Liver (tissue), 9 donors: ENCODE data around the gene CEP350. TPM values are rescaled to one million over a fixed set of nuclear protein-coding genes. Genes with fewer than 3 reads are reported as not detected.
A peak's percentile ranks its signal among the peaks of the same experiment; 100 is the strongest.

ENCODE experiments used
- DNase-seq: peaks from one replicate; pipeline ENCODE4 v3.0.0-alpha.2; 2017; ENCODE audit warnings: low spot score
- H3K27ac ChIP-seq, 2 donors: one replicate each; pipeline ENCODE4 v1.7.0; 2013; ENCODE audit warnings: inconsistent platforms in 2 of 2, low read length in 2 of 2, control low read depth in 1 of 2, low read depth in 1 of 2, mild to moderate bottlenecking in 1 of 2
- H3K27me3 ChIP-seq, 4 donors: one replicate each; pipeline versions ENCODE4 v1.6.1 to v1.7.0; 2013; ENCODE audit warnings: low read length in 3 of 4, inconsistent platforms in 1 of 4, mild to moderate bottlenecking in 1 of 4, moderate library complexity in 1 of 4; ENCODE audit not compliant: control insufficient read depth in 4 of 4, insufficient read depth in 4 of 4
- H3K36me3 ChIP-seq, 4 donors: one replicate each; pipeline versions ENCODE4 v1.6.1 to v1.7.0; 2013; ENCODE audit warnings: low read length in 3 of 4, mild to moderate bottlenecking in 3 of 4, low read depth in 1 of 4, moderate library complexity in 1 of 4; ENCODE audit not compliant: control insufficient read depth in 4 of 4, insufficient read depth in 3 of 4
- H3K4me1 ChIP-seq, 4 donors: one replicate each; pipeline versions ENCODE4 v1.6.1 to v1.7.0; 2013; ENCODE audit warnings: low read length in 3 of 4, mild to moderate bottlenecking in 3 of 4, moderate library complexity in 1 of 4; ENCODE audit not compliant: control insufficient read depth in 4 of 4, insufficient read depth in 4 of 4
- H3K4me3 ChIP-seq, 3 donors: one replicate each; pipeline versions ENCODE4 v1.6.1 to v1.7.0; 2013; ENCODE audit warnings: low read length in 3 of 3, control low read depth in 1 of 3, low read depth in 1 of 3, mild to moderate bottlenecking in 1 of 3
- H3K9ac ChIP-seq, 2 donors: one replicate each; pipeline ENCODE4 v1.7.0; 2013; ENCODE audit warnings: low read length in 2 of 2, mild to moderate bottlenecking in 2 of 2, moderate library complexity in 2 of 2, control low read depth in 1 of 2, low read depth in 1 of 2
- H3K9me3 ChIP-seq, 4 donors: one replicate each; pipeline versions ENCODE4 v1.6.1 to v1.7.0; 2013; ENCODE audit warnings: low read length in 3 of 4; ENCODE audit not compliant: control insufficient read depth in 4 of 4
- CTCF ChIP-seq: fragments of 150-350 bp; IDR thresholded peaks from 2 replicates; pipeline ENCODE4 v1.5.1; 2017; ENCODE audit warnings: improper control_type of control experiment, low read depth, low read length; ENCODE audit not compliant: missing input control
- EGR1 ChIP-seq, 2 donors: IDR thresholded peaks; 2 replicates each; pipeline ENCODE4 v1.6.1; 2016 to 2018; ENCODE audit warnings: antibody characterized with exemption in 2 of 2, low read depth in 2 of 2
- FOXA1 ChIP-seq: IDR thresholded peaks from 2 replicates; pipeline ENCODE4 v1.6.1; 2016; ENCODE audit warnings: antibody characterized with exemption
- FOXA2 ChIP-seq: IDR thresholded peaks from 2 replicates; pipeline ENCODE4 v1.6.1; 2016; ENCODE audit warnings: antibody characterized with exemption
- GABPA ChIP-seq, 2 donors: IDR thresholded peaks in 1 of 2; conservative IDR thresholded peaks in 1 of 2; 2 replicates each; pipeline ENCODE4 v1.6.1; 2016; ENCODE audit warnings: antibody characterized with exemption in 2 of 2, mild to moderate bottlenecking in 1 of 2, moderate library complexity in 1 of 2
- HNF4A ChIP-seq, 2 donors: conservative IDR thresholded peaks; 2 replicates each; pipeline ENCODE4 v1.6.1; 2016; ENCODE audit warnings: antibody characterized with exemption in 2 of 2, mild to moderate bottlenecking in 2 of 2
- HNF4G ChIP-seq: IDR thresholded peaks from 2 replicates; pipeline ENCODE4 v1.6.1; 2016; ENCODE audit warnings: antibody characterized with exemption
- JUND ChIP-seq, 2 donors: IDR thresholded peaks; 2 replicates each; pipeline ENCODE4 v1.6.1; 2016; ENCODE audit warnings: antibody characterized with exemption in 2 of 2
- NR2F2 ChIP-seq: IDR thresholded peaks from 2 replicates; pipeline ENCODE4 v1.6.1; 2016; ENCODE audit warnings: antibody characterized with exemption
- RAD21 ChIP-seq, 2 donors: IDR thresholded peaks; 2 replicates each; pipeline ENCODE4 v1.6.1; 2016; ENCODE audit warnings: antibody characterized with exemption in 2 of 2, mild to moderate bottlenecking in 2 of 2
- RXRA ChIP-seq, 2 donors: IDR thresholded peaks; 2 replicates each; pipeline ENCODE4 v1.6.1; 2017 to 2018; ENCODE audit warnings: antibody characterized with exemption in 2 of 2, mild to moderate bottlenecking in 1 of 2
- SP1 ChIP-seq: IDR thresholded peaks from 2 replicates; pipeline ENCODE4 v1.6.1; 2018; ENCODE audit warnings: antibody characterized with exemption, mild to moderate bottlenecking
- TAF1 ChIP-seq: conservative IDR thresholded peaks from 2 replicates; pipeline ENCODE4 v1.6.1; 2016; ENCODE audit warnings: antibody characterized with exemption, mild to moderate bottlenecking
- YY1 ChIP-seq: IDR thresholded peaks from 2 replicates; pipeline ENCODE4 v1.6.1; 2016; ENCODE audit warnings: antibody characterized with exemption, mild to moderate bottlenecking
- WGBS: extraction: QIAGEN DNeasy Blood & Tissue Kit; methylation state at CpG from one replicate; pipeline ENCODE4 v1.1.7; 2013; 5-methylcytosine and 5-hydroxymethylcytosine counted together
- polyA plus RNA-seq, 2 donors: library from polyadenylated mRNA; stranded (reverse) in 1 of 2; unstranded in 1 of 2; fragments of 200-250 nt in 1 of 2; fragments of >200 nt in 1 of 2; fragmentation: Nextera tagmentation in 1 of 2; extraction: Ambion mirVana in 1 of 2; gene quantifications; one replicate each; pipeline versions ENCODE4 v1.2.1 to v1.2.3, GENCODE V29; 2013 to 2015
- total RNA-seq, 2 donors: library from RNA; depleted of rRNA; stranded (reverse); fragments of >200 nt; gene quantifications; one replicate each; pipeline ENCODE4 v1.2.3, GENCODE V29; 2014
- TF ChIP-seq, protein P1 (sequence below): IDR thresholded peaks from 2 replicates; pipeline ENCODE4 v1.6.1; 2016; ENCODE audit warnings: antibody characterized with exemption
- TF ChIP-seq, protein P2 (sequence below): IDR thresholded peaks from 2 replicates; pipeline ENCODE4 v1.6.1; 2016; ENCODE audit warnings: antibody characterized with exemption
- TF ChIP-seq, protein P3 (sequence below): IDR thresholded peaks from 2 replicates; pipeline ENCODE4 v1.6.1; 2016; ENCODE audit warnings: antibody characterized with exemption
- donor health status: healthy.
- donor health status: healthy.
- donor health status: healthy.
- donor health status: healthy.
- donor health status: healthy.

Gene CEP350
- total and polyA plus RNA-seq, 4 donors, result 4.5 to 49.0 (median 18.9) TPM

DNA sequence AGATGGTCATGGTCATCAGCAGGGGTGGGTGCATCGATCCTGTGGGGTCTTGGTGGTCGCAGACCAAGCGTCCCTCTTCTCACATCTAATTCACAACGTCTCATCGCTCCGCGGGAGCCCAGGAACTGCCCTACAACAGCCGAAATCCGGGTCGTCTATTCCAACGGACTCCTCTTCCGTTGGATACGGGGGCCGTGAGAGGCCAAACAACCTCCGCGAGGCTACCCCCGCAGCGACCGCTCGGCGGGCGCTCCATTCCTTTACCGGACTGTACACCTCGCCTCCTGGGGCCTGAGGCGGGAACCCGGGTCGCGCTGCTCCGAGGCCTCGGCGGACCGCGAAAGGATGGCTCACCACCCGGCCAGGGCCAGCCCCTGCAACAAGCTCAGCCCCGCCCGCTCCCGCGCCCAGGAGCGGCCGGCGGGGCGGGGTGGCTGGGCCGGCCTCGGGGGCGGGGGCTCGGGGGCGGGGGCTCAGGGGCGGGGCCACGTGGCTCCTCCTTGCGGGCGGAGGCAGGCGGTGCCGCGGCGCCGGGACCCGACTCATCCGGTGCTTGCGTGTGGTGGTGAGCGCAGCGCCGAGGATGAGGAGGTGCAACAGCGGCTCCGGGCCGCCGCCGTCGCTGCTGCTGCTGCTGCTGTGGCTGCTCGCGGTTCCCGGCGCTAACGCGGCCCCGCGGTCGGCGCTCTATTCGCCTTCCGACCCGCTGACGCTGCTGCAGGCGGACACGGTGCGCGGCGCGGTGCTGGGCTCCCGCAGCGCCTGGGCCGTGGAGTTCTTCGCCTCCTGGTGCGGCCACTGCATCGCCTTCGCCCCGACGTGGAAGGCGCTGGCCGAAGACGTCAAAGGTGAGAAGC lies 199.9 kb downstream of the CEP350 start, which contains the start of gene QSOX1:
QSOX1 (plus strand) TSS at position 545 of the 857 bp plus-strand sequence; CDS start at position 584, 39 bp downstream.
- peak within 1 kb of the TSS; percentile 58 to 72 for H3K27ac ChIP-seq
- H3K36me3 ChIP-seq, result no peaks in the 10 kb centered on the region
- peak within 1 kb of the TSS; percentile 16 to 58 for H3K9ac ChIP-seq
- DNase-seq, result peak; percentile 96
- TF ChIP-seq SP1 (peak; percentile 24), YY1 (peak; percentile 13), FOXA1 (no peak), GABPA (IDR thresholded peaks at IDR 0.05 in 1 of 2, conservative IDR thresholded peaks at IDR 0.05 in 1 of 2) (peak in 1 of 2 donors; percentile 59), CTCF (peak; percentile 22)
- TF ChIP-seq, protein P1, sequence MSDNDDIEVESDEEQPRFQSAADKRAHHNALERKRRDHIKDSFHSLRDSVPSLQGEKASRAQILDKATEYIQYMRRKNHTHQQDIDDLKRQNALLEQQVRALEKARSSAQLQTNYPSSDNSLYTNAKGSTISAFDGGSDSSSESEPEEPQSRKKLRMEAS, result no peak
- no peaks in the 10 kb centered on the region for H3K27me3 ChIP-seq
- H3K4me3 ChIP-seq, result peak within 1 kb of the TSS; percentile 66 to 86 (median 69)
- WGBS, result 1% methylated on average over 100 of the region's 100 CpGs
- peaks cover 12 to 41% (median 31%) of the 10 kb centered on the region in 4 donors for H3K4me1 ChIP-seq
- H3K9me3 ChIP-seq, result no peaks in the 10 kb centered on the region

DNA sequence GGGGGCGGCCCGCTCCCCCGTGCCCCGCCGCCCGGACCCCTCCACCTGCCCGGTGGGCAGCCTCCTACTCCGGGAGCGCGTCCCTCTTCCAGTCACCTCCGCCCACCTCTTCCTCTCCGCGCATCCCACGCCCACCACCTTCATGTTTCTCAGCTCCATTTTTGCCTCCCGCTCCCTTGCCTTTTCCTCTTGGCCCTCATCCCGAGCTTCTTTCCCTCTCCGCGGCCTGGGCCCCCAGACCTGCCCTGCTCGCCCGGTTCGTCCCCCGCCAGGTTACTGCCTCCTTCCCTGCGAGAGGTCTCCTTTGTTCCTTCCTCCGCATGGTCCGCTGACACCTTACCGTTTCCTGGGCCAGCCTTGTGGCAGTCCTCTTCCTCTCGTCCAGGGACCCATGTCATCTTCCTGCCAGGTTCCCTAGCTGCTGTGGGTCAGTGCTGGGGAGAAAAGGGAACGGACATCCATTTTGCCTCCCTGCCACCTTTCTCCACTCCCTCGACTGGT lies 200.6 kb downstream of the CEP350 start:
- H3K4me3 ChIP-seq, result peak overlapping the region; percentile 50 to 66 (median 56)
- no peak for DNase-seq
- WGBS, result 16% methylated on average over 29 of the region's 29 CpGs
- H3K36me3 ChIP-seq, result no peaks in the 10 kb centered on the region
- TF ChIP-seq, protein P2, sequence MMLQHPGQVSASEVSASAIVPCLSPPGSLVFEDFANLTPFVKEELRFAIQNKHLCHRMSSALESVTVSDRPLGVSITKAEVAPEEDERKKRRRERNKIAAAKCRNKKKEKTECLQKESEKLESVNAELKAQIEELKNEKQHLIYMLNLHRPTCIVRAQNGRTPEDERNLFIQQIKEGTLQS, result no peak
- TF ChIP-seq JUND (IDR thresholded peaks at IDR 0.05) (no peak), HNF4G (no peak), EGR1 (IDR thresholded peaks at IDR 0.05; ENCODE audit: low read depth in 2 of 2) (no peak), NR2F2 (no peak), FOXA1 (no peak), TAF1 (no peak), GABPA (IDR thresholded peaks at IDR 0.05 in 1 of 2, conservative IDR thresholded peaks at IDR 0.05 in 1 of 2) (no peak), RAD21 (IDR thresholded peaks at IDR 0.05) (no peak), SP1 (no peak), RXRA (IDR thresholded peaks at IDR 0.05) (no peak), HNF4A (conservative IDR thresholded peaks at IDR 0.05) (no peak), CTCF (no peak), FOXA2 (no peak)
- TF ChIP-seq, protein P1, result no peak
- TF ChIP-seq, protein P3, sequence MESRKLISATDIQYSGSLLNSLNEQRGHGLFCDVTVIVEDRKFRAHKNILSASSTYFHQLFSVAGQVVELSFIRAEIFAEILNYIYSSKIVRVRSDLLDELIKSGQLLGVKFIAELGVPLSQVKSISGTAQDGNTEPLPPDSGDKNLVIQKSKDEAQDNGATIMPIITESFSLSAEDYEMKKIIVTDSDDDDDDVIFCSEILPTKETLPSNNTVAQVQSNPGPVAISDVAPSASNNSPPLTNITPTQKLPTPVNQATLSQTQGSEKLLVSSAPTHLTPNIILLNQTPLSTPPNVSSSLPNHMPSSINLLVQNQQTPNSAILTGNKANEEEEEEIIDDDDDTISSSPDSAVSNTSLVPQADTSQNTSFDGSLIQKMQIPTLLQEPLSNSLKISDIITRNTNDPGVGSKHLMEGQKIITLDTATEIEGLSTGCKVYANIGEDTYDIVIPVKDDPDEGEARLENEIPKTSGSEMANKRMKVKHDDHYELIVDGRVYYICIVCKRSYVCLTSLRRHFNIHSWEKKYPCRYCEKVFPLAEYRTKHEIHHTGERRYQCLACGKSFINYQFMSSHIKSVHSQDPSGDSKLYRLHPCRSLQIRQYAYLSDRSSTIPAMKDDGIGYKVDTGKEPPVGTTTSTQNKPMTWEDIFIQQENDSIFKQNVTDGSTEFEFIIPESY, result no peak
- peaks cover 12 to 41% (median 31%) of the 10 kb centered on the region in 4 donors for H3K4me1 ChIP-seq
- peak overlapping the region; percentile 43 to 52 for H3K27ac ChIP-seq
- no peaks in the 10 kb centered on the region for H3K9me3 ChIP-seq
- H3K27me3 ChIP-seq, result peaks cover 0 to 3% (median 0%) of the 10 kb centered on the region in 4 donors
- H3K9ac ChIP-seq, result no peak overlapping the region
